ENCODE measurements around the gene C20orf173. TPM values are rescaled to one million over a fixed set of nuclear protein-coding genes. Genes with fewer than 3 reads are reported as not detected.

Gene C20orf173
- total RNA-seq, 1 experiment from 2014 or later: not detected

DNA sequence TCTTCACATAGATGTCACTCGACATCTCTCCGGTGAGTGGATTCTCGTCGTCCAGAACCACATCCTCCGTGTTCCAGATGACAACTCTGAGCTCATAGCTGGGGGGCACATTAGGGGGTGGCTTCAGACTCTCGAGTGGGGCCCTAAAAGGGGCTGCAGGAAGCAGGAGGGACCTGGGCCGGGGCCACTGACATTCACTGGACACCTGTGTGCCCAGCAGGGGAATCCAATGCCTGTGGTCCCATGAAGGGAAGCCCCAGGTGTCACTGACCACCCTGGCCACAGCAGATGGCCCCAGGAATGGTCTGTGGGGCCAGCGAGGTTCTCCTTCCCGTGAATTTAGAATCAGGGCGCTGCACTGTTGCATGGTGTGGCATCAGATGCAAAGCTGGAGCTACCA, 31.1 kb upstream of the C20orf173 start:
- POLR2A ChIA-PET: no interaction called here
- DNase-seq (ENCODE audit: low read depth, low spot score) (no peak), ATAC-seq (no peak)
- CTCF ChIA-PET: interaction anchor here (0.8 kb wide), 1 partner anchor 58 kb away, joined by 3 read pairs; no protein-coding TSS in a partner anchor
- H3K27me3 ChIP-seq (ENCODE audit: insufficient read depth, low read length): no peaks in the 10 kb centered on the region
- TF ChIP-seq CBX3 (IDR thresholded peaks at IDR 0.05; ENCODE audit: low read depth) (no peak), ZFX (IDR thresholded peaks at IDR 0.05) (no peak), JUND (IDR thresholded peaks at IDR 0.05) (no peak)
- TF ChIP-seq, protein P1, sequence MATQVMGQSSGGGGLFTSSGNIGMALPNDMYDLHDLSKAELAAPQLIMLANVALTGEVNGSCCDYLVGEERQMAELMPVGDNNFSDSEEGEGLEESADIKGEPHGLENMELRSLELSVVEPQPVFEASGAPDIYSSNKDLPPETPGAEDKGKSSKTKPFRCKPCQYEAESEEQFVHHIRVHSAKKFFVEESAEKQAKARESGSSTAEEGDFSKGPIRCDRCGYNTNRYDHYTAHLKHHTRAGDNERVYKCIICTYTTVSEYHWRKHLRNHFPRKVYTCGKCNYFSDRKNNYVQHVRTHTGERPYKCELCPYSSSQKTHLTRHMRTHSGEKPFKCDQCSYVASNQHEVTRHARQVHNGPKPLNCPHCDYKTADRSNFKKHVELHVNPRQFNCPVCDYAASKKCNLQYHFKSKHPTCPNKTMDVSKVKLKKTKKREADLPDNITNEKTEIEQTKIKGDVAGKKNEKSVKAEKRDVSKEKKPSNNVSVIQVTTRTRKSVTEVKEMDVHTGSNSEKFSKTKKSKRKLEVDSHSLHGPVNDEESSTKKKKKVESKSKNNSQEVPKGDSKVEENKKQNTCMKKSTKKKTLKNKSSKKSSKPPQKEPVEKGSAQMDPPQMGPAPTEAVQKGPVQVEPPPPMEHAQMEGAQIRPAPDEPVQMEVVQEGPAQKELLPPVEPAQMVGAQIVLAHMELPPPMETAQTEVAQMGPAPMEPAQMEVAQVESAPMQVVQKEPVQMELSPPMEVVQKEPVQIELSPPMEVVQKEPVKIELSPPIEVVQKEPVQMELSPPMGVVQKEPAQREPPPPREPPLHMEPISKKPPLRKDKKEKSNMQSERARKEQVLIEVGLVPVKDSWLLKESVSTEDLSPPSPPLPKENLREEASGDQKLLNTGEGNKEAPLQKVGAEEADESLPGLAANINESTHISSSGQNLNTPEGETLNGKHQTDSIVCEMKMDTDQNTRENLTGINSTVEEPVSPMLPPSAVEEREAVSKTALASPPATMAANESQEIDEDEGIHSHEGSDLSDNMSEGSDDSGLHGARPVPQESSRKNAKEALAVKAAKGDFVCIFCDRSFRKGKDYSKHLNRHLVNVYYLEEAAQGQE (IDR thresholded peaks at IDR 0.05; ENCODE audit: low read depth): no peak
- peaks cover 8 to 19% of the 10 kb centered on the region in 2 experiments; a peak in 2 of 4 replicates for H3K36me3 ChIP-seq (ENCODE audit: control insufficient read depth in 1 of 2, insufficient read depth in 2 of 2, low read length in 2 of 2)
- no peak overlapping the region for H3K4me2 ChIP-seq (ENCODE audit: low read length)
- H3K79me2 ChIP-seq (ENCODE audit: insufficient read depth, low read length): no peaks in the 10 kb centered on the region
- H3K9me3 ChIP-seq (ENCODE audit: control insufficient read depth in 1 of 2, insufficient read depth in 1 of 2, low read depth in 1 of 2, low read length in 2 of 2): no peaks in the 10 kb centered on the region
- no peak overlapping the region for H3K9ac ChIP-seq (ENCODE audit: low read length)
- no peak overlapping the region for H3K27ac ChIP-seq (ENCODE audit: low read depth, low read length)
- no peaks in the 10 kb centered on the region; a peak in 1 of 4 replicates for H3K4me1 ChIP-seq (ENCODE audit: control insufficient read depth in 1 of 2, insufficient read depth in 2 of 2, low read length in 2 of 2)
- RAD21 ChIA-PET (ENCODE audit: low non-redundant PET in 1 of 2, low total read pairs in 2 of 2, uncharacterized antibody in 2 of 2, unreplicated experiment in 2 of 2): no interaction called here
- H2AFZ ChIP-seq (ENCODE audit: low read depth, low read length, poor library complexity, severe bottlenecking): no peak overlapping the region
- H3K9me2 ChIP-seq (ENCODE audit: insufficient read depth): no peaks in the 10 kb centered on the region
- BruUV-seq (replicated peaks): no TSS peak
- no peak overlapping the region for H3K4me3 ChIP-seq (replicated peaks in 1 of 2; ENCODE audit: low read depth in 1 of 2, low read length in 2 of 2)
- intact Hi-C loops (cut with micrococcal nuclease): no loop called here
- no peaks in the 10 kb centered on the region for H4K20me1 ChIP-seq (ENCODE audit: insufficient read depth)

DNA sequence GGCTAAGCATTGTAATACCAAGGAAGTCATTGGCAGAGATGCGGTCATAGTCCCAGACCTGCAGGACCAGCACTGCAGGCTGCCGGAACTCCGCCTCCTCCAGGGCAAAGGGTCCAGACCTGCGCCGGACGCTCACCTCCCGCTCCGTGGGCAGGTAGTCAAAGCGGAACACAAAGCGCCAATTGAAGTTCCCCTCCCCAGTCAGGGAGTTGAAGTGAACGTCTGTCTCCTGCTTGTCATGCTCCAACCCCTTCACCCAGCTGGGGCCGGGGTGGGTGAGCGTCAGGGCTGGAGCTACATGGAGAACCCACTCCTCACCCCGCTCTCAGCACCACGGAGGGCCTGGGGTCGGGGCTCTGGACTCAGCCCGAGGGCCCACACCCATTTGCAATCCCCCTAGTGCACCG, 30.7 kb upstream of the C20orf173 start:
- no peaks in the 10 kb centered on the region for H3K9me2 ChIP-seq (ENCODE audit: insufficient read depth)
- POLR2A ChIA-PET: no interaction called here
- no peaks in the 10 kb centered on the region; a peak in 1 of 4 replicates for H3K4me1 ChIP-seq (ENCODE audit: control insufficient read depth in 1 of 2, insufficient read depth in 2 of 2, low read length in 2 of 2)
- no peaks in the 10 kb centered on the region for H3K9me3 ChIP-seq (ENCODE audit: control insufficient read depth in 1 of 2, insufficient read depth in 1 of 2, low read depth in 1 of 2, low read length in 2 of 2)
- H3K9ac ChIP-seq (ENCODE audit: low read length): no peak overlapping the region
- DNase-seq (ENCODE audit: low read depth, low spot score) (no peak), ATAC-seq (no peak)
- BruUV-seq (replicated peaks): no TSS peak
- RAD21 ChIA-PET (ENCODE audit: low non-redundant PET in 1 of 2, low total read pairs in 2 of 2, uncharacterized antibody in 2 of 2, unreplicated experiment in 2 of 2): no interaction called here
- no peak overlapping the region for H2AFZ ChIP-seq (ENCODE audit: low read depth, low read length, poor library complexity, severe bottlenecking)
- no peaks in the 10 kb centered on the region for H3K27me3 ChIP-seq (ENCODE audit: insufficient read depth, low read length)
- no peaks in the 10 kb centered on the region for H4K20me1 ChIP-seq (ENCODE audit: insufficient read depth)
- intact Hi-C loops (cut with micrococcal nuclease): no loop called here
- TF ChIP-seq, protein P2, sequence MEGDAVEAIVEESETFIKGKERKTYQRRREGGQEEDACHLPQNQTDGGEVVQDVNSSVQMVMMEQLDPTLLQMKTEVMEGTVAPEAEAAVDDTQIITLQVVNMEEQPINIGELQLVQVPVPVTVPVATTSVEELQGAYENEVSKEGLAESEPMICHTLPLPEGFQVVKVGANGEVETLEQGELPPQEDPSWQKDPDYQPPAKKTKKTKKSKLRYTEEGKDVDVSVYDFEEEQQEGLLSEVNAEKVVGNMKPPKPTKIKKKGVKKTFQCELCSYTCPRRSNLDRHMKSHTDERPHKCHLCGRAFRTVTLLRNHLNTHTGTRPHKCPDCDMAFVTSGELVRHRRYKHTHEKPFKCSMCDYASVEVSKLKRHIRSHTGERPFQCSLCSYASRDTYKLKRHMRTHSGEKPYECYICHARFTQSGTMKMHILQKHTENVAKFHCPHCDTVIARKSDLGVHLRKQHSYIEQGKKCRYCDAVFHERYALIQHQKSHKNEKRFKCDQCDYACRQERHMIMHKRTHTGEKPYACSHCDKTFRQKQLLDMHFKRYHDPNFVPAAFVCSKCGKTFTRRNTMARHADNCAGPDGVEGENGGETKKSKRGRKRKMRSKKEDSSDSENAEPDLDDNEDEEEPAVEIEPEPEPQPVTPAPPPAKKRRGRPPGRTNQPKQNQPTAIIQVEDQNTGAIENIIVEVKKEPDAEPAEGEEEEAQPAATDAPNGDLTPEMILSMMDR (IDR thresholded peaks at IDR 0.05 in 2 of 3, conservative IDR thresholded peaks at IDR 0.05 in 1 of 3; ENCODE audit: borderline replicate concordance in 1 of 3, insufficient read depth in 1 of 3, low read depth in 2 of 3, low read length in 2 of 3): no peak
- no peak for TF ChIP-seq RAD21 (IDR thresholded peaks at IDR 0.05; ENCODE audit: low read depth)
- no peak overlapping the region for H3K4me3 ChIP-seq (replicated peaks in 1 of 2; ENCODE audit: low read depth in 1 of 2, low read length in 2 of 2)
- peaks cover 12 to 22% of the 10 kb centered on the region in 2 experiments; a peak in 3 of 4 replicates for H3K36me3 ChIP-seq (ENCODE audit: control insufficient read depth in 1 of 2, insufficient read depth in 2 of 2, low read length in 2 of 2)
- H3K79me2 ChIP-seq (ENCODE audit: insufficient read depth, low read length): no peaks in the 10 kb centered on the region
- H3K4me2 ChIP-seq (ENCODE audit: low read length): no peak overlapping the region
- H3K27ac ChIP-seq (ENCODE audit: low read depth, low read length): no peak overlapping the region
- CTCF ChIA-PET: interaction anchor here (0.8 kb wide), 1 partner anchor 59 kb away, joined by 3 read pairs; no protein-coding TSS in a partner anchor

Measured in HCT116 (cell line).